T-cell (primary cell): ENCODE data around the gene TBC1D14. TPM values are rescaled to one million over a fixed set of nuclear protein-coding genes. Genes with fewer than 3 reads are reported as not detected.
"Not testable (repeated sequence)": the region's sequence is repeated elsewhere in the genome, so short reads cannot be mapped to it uniquely, and the experiment has no call there.

Experiments used
- ATAC-seq, 4 experiments: fragments of 200-7000 bp in 3 of 4; fragments of 150-1000 bp in 1 of 4; cut with Tn5 transposase; replicated peaks in 1 of 4; 1 replicate in 3 of 4; 2 replicates in 1 of 4; pipeline ENCODE4 v1.10.0; 2021; ENCODE audit warnings: moderate library complexity in 3 of 4, mild to moderate bottlenecking in 2 of 4, moderate number of reproducible peaks in 1 of 4
- CTCF ChIA-PET, 2 donors: fragments of 300-600 bp; sonication (Branson Sonifier 250); formaldehyde crosslinking; loops; one replicate each; lab custom pipeline; 2022; ENCODE audit warnings: antibody characterized with exemption in 2 of 2; lab: Charles Lee
- POLR2A ChIA-PET, 2 donors: fragments of 300-600 bp; sonication (Branson Sonifier 250); formaldehyde crosslinking; loops; one replicate each; lab custom pipeline; 2022; ENCODE audit warnings: antibody characterized with exemption in 2 of 2; lab: Charles Lee
- DNase-seq, 35 experiments: peaks; one replicate each; pipeline versions ENCODE4 v3.0.0 to v3.0.0-alpha.2; 2013 to 2023
- H3K27ac ChIP-seq: one replicate; pipeline ENCODE4 v1.5.1; 2013; ENCODE audit warnings: low read length
- H3K27me3 ChIP-seq, 2 experiments: replicated peaks in 1 of 2; 1 replicate in 1 of 2; 2 replicates in 1 of 2; pipeline versions ENCODE4 v1.6.1 to v1.7.0; 2013; ENCODE audit warnings: low read length in 1 of 2, mixed read lengths in 1 of 2; ENCODE audit not compliant: control insufficient read depth in 2 of 2, insufficient read depth in 2 of 2; ENCODE audit errors: extremely low read depth in 1 of 2
- H3K36me3 ChIP-seq, 2 donors: 1 replicate in 1 of 2; 2 replicates in 1 of 2; pipeline versions ENCODE4 v1.6.1 to v1.7.0; 2013; ENCODE audit warnings: low read length in 1 of 2; ENCODE audit not compliant: control insufficient read depth in 2 of 2, insufficient read depth in 1 of 2; ENCODE audit errors: extremely low read depth in 1 of 2
- H3K4me1 ChIP-seq, 2 experiments: 1 replicate in 1 of 2; 2 replicates in 1 of 2; pipeline versions ENCODE4 v1.6.1 to v1.7.0; 2013; ENCODE audit warnings: low read length in 2 of 2, mixed read lengths in 1 of 2; ENCODE audit not compliant: insufficient read depth in 2 of 2, control insufficient read depth in 1 of 2; ENCODE audit errors: extremely low read depth in 1 of 2
- H3K4me3 ChIP-seq, 2 donors: 1 replicate in 1 of 2; 2 replicates in 1 of 2; pipeline versions ENCODE4 v1.5.1 to v1.7.0; 2013; ENCODE audit warnings: mild to moderate bottlenecking in 2 of 2, low read length in 1 of 2, moderate library complexity in 1 of 2; ENCODE audit not compliant: control insufficient read depth in 1 of 2; ENCODE audit errors: extremely low read depth in 1 of 2
- H3K9me3 ChIP-seq: 2 replicates; pipeline ENCODE4 v1.7.0; 2013
- H3K27ac Mint-ChIP-seq, 2 donors: one replicate each; pipeline ENCODE4 v1.8.0; 2020 to 2021; ENCODE audit warnings: mild to moderate bottlenecking in 2 of 2, mixed read lengths in 2 of 2
- H3K27me3 Mint-ChIP-seq, 2 donors: one replicate each; pipeline ENCODE4 v1.8.0; 2021 to 2022; ENCODE audit warnings: mixed read lengths in 2 of 2
- H3K36me3 Mint-ChIP-seq: one replicate; pipeline ENCODE4 v1.8.0; 2021; ENCODE audit warnings: mixed read lengths
- H3K4me1 Mint-ChIP-seq, 3 donors: one replicate each; pipeline ENCODE4 v1.8.0; 2020 to 2022; ENCODE audit warnings: mixed read lengths in 3 of 3, mild to moderate bottlenecking in 1 of 3
- H3K4me3 Mint-ChIP-seq, 3 donors: one replicate each; pipeline ENCODE4 v1.8.0; 2020 to 2022; ENCODE audit warnings: mild to moderate bottlenecking in 3 of 3, mixed read lengths in 3 of 3, moderate library complexity in 3 of 3
- H3K9me3 Mint-ChIP-seq, 3 donors: one replicate each; pipeline ENCODE4 v1.8.0; 2020 to 2022; ENCODE audit warnings: mixed read lengths in 3 of 3
- WGBS: methylation state at CpG from one replicate; pipeline ENCODE4 v1.1.5; 2013; ENCODE audit warnings: missing lambda C conversion rate; ENCODE audit not compliant: insufficient coverage; 5-methylcytosine and 5-hydroxymethylcytosine counted together
- total RNA-seq, 35 experiments: library from RNA in 6 of 35; stranded (reverse) in 6 of 35; fragments of 120-200 nt in 1 of 35; gene quantifications; one replicate each; pipeline versions ENCODE4 v1.2.1 to v1.2.4 and lab custom pipeline; 2013 to 2026

The TBC1D14 gene
- total RNA-seq, 5 donors from 2014 or later (not counting 1 experiment from before 2014, with no cell fraction given) = 44.2 to 73.8 (median 62.3) TPM

DNA sequence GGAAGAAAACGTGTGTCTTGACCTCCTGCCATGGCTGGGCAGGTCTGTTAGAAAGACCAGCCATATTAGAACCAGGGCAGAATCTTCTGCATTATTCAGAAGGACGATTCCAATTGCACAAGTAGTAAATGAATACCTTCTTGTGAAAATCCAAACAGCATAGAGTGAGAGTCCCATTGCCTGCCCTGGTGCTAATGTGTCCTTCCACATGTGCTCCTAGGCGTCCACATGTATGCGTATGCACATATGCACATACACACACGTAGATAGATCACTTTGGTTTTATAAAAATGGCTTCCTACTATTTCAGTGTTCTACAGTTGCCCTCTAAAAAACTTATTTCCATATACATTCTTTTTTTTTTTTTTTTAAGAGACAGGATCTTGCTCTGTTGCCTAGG is 168.4 kb downstream of the TBC1D14 start:
- H3K4me1 ChIP-seq = no peaks in the 10 kb centered on the region
- no peak overlapping the region for H3K4me3 ChIP-seq
- no peaks in the 10 kb centered on the region for H3K9me3 ChIP-seq
- Mint-ChIP-seq H3K4me3 (no peak overlapping the region), H3K27me3 (peaks cover 4 to 22% of the 10 kb centered on the region in 2 donors), H3K9me3 (peaks cover 0 to 6% (median 0%) of the 10 kb centered on the region in 3 donors), H3K4me1 (no peaks in the 10 kb centered on the region), H3K27ac (no peak overlapping the region), H3K36me3 (no peaks in the 10 kb centered on the region)
- 75% methylated on average over 2 of the region's 5 CpGs for WGBS
- DNase-seq = no peak
- ChIA-PET POLR2A (no interaction called here), CTCF (interaction anchor here in 1 of 2 donors (0.6 kb wide), 1 partner anchor 360 kb away, joined by 4 read pairs; no protein-coding TSS in a partner anchor)
- H3K27me3 ChIP-seq = peaks cover 0 to 18% of the 10 kb centered on the region in 2 experiments
- H3K27ac ChIP-seq = no peak overlapping the region
- ATAC-seq = no peak
- no peaks in the 10 kb centered on the region for H3K36me3 ChIP-seq

- H3K27me3 Mint-ChIP-seq = peaks cover 12 to 34% of the 10 kb centered on the region in 2 donors
- H3K27ac Mint-ChIP-seq, H3K4me1 Mint-ChIP-seq, H3K4me1 ChIP-seq, H3K9me3 ChIP-seq, H3K36me3 ChIP-seq, ATAC-seq, H3K27ac ChIP-seq, H3K4me3 ChIP-seq, H3K4me3 Mint-ChIP-seq, POLR2A ChIA-PET, DNase-seq, H3K36me3 Mint-ChIP-seq, H3K9me3 Mint-ChIP-seq: not testable (repeated sequence)
- CTCF ChIA-PET = interaction anchor here in 1 of 2 donors (0.7 kb wide), 1 partner anchor 66 kb away, joined by 3 read pairs; no protein-coding TSS in a partner anchor
- H3K27me3 ChIP-seq = peaks cover 3 to 28% of the 10 kb centered on the region in 2 experiments
These were observed 169.9 kb downstream of the TBC1D14 start for GRCh38 chr4:7079483-7079882.

GRCh38 chr4:7079909-7080308 is 170.3 kb downstream of the TBC1D14 start:
- H3K9me3 Mint-ChIP-seq, H3K4me1 ChIP-seq, H3K36me3 ChIP-seq, ATAC-seq, CTCF ChIA-PET, H3K4me1 Mint-ChIP-seq, H3K4me3 Mint-ChIP-seq, H3K27ac ChIP-seq, H3K36me3 Mint-ChIP-seq, H3K4me3 ChIP-seq, H3K27ac Mint-ChIP-seq, H3K9me3 ChIP-seq, POLR2A ChIA-PET, DNase-seq: not testable (repeated sequence)
- H3K27me3 Mint-ChIP-seq = peaks cover 14 to 39% of the 10 kb centered on the region in 2 donors
- peaks cover 4 to 30% of the 10 kb centered on the region in 2 experiments for H3K27me3 ChIP-seq
- WGBS = 60% methylated on average over 1 of the region's 2 CpGs

Other genes starting within 250 kb of the TBC1D14 start
- 1 to 10 TPM in 3 of 5 donors, under 1 TPM in 1, not detected in 1; 0.70 to 3.8 (median 1.9) TPM for gene S100P, start 215.9 kb upstream of the TBC1D14 start, total RNA-seq
- 100 to 1,000 TPM in 3 of 5 donors, 10 to 100 TPM in 2; 28.8 to 121 (median 112) TPM for gene MRFAP1L1, start 200.0 kb upstream of the TBC1D14 start, total RNA-seq
- 10 to 100 TPM; 20.7 to 41.9 (median 36.6) TPM for gene BLOC1S4, start 193.7 kb upstream of the TBC1D14 start, total RNA-seq
- gene KIAA0232, start 127.1 kb upstream of the TBC1D14 start, total RNA-seq = 10 to 100 TPM; 16.5 to 20.9 (median 19.3) TPM
- gene TADA2B, start 133.5 kb downstream of the TBC1D14 start, total RNA-seq = 10 to 100 TPM; 36.6 to 44.8 (median 42.3) TPM
- gene GRPEL1, start 158.2 kb downstream of the TBC1D14 start, total RNA-seq = 10 to 100 TPM; 29.9 to 54.6 (median 36.8) TPM